CD4-positive, alpha-beta T cell treated with Interferon alpha-2 for 1 hour (primary cell): ENCODE results near the gene LUZP2.

Experiments used
- DNase-seq, 2 donors: peaks; one replicate each; pipeline ENCODE4 v3.0.0-alpha.2; 2020 to 2022

Gene LUZP2

DNA sequence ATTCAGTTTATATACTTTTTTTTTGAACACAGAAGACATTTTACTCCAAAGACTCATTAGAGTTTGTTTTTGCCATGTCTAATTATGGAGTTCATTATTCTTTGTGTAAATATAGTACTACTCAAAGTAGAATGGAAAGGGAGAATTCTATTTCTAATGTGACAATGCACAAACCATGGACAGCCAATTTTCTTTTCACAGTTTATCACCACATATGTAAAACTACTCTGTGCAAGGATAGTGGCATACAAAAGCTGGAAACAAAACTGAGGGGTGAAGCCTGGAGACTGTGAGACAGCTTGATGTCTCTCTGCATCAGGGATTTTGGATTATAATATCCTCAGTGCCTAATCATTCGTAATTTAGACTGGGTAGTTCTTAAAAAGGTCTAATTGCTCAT is 75.5 kb downstream of the LUZP2 start:
- no peak for DNase-seq

DNA sequence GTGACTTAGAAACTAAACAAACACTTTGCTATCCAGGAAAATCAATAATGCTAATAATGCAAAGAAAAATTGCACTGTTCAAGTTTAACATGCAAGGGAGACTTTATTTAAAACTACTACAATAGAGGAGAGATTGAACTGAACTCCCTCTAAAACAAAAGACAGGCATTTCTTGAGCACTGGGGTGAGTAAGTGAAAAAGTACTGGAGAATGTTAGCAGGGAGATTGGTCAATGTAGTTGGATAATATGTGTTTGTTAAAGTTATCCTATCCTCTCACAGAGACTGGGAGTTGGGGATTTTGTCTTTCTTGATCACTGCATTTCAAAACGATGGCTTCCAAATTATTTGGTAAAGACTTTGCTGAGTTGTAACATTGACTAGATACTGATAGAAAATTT is 77.6 kb downstream of the LUZP2 start:
- DNase-seq = no peak

- no peak for DNase-seq
These were observed 78.5 kb downstream of the LUZP2 start for GRCh38 chr11:24575392-24575791.

DNA sequence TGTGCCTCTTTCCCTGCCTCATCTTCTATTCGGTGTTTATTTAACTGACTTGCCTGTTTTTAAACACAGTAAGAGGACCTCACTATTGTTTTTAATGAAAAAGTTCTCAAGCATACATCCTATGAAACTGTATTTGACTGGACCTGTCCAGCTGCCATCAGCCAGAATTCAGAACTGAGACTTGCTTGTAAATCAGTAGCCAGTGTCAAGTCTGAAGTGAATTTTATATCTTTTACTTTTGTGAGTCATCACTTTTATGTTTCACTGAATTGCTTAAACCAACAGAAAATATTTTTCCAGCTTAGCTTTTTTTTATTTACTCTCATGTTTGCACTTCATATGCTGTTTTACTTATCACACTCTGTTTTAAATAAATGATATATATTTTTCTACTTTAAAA is 88.3 kb downstream of the LUZP2 start:
- DNase-seq = no peak

GRCh38 chr11:24587635-24588034 is 90.8 kb downstream of the LUZP2 start:
- no peak for DNase-seq

DNA sequence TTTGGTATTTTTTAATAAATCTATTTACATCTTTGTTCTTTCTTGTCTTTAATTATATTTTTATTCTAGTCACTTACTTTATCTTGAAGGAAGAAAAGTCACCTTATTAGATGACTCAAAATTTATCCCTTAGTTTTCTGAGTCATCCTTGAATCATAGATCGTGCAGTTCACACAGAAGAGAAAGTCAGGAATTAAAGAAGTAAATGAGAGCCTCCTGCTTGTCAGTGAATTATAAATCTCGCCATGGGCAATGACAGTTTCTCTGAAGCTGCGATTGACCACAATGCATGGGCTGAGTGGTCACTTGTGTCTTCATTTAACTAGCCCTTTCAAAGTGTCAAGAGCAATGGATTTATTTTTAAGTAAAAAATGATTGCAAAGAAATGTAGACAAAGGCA is 91.2 kb downstream of the LUZP2 start:
- no peak for DNase-seq

- DNase-seq = no peak
These were observed 92.2 kb downstream of the LUZP2 start for GRCh38 chr11:24589064-24589463.

GRCh38 chr11:24591283-24591682 is 94.4 kb downstream of the LUZP2 start:
- no peak for DNase-seq

GRCh38 chr11:24592360-24592759 is 95.5 kb downstream of the LUZP2 start:
- no peak for DNase-seq

- no peak for DNase-seq
These were observed 96.5 kb downstream of the LUZP2 start for GRCh38 chr11:24593332-24593731.

GRCh38 chr11:24594401-24594800 is 97.5 kb downstream of the LUZP2 start:
- no peak for DNase-seq

DNA sequence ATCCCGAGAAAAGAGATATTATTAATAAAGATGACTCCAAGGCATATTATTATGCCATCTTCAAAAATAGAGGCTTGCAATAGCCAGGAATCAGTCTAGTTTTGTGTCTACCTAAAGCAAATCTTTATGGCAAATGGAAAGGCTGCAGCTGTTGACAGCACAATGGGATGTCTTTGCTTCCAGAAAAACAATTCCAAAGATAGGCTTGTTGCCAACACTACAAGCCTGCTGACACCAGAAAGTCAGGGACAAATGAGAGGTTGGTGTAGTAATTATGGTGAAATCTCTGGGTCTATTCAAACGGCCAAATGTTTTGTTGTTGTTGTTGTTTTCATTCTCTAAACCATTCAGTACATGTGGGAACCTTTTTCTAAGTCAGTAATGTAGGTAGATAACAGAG is 101.8 kb downstream of the LUZP2 start:
- no peak for DNase-seq

DNA sequence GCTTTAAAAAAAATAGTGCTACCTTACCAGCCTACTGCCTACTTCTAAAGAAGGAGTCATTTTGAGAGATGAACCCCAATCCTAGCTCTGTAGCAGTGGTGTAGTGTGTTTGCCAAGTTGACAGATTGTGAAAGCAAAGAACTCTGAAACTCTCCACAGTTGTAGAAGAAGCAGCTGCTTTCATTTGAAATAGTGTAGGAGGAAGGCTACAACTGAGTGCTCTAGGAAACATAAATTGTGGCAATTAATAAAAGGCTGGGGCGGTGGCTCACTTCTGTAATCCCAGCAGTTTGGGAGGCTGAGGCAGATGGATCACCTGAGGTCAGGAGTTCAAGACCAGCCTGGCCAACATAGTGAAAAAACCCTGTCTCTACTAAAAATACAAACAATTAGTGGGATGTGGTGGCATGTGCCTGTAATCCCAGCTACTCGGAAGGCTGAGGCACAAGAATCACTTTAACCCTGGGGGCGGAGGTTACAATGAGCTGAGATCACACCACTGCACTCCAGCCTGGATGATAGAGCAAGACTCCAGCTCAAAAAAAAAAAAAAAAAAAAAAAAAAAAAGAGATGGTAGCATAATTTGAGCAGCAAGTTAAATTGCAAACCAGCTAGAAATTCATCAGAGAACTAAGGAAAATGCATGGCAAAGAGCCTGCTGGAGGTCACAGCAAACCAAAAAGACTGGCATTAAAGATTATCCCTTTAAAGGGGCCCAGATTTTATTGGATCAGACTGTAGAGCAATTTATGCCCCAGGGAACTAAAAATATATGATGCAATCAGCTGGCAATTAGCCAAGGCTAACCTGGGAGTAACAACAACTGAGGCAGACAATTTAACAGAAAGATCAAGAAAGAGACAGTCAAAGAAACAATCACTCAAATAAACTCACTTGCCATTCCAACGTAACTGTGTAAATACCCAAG is 112.6 kb downstream of the LUZP2 start:
- DNase-seq = no peak

DNA sequence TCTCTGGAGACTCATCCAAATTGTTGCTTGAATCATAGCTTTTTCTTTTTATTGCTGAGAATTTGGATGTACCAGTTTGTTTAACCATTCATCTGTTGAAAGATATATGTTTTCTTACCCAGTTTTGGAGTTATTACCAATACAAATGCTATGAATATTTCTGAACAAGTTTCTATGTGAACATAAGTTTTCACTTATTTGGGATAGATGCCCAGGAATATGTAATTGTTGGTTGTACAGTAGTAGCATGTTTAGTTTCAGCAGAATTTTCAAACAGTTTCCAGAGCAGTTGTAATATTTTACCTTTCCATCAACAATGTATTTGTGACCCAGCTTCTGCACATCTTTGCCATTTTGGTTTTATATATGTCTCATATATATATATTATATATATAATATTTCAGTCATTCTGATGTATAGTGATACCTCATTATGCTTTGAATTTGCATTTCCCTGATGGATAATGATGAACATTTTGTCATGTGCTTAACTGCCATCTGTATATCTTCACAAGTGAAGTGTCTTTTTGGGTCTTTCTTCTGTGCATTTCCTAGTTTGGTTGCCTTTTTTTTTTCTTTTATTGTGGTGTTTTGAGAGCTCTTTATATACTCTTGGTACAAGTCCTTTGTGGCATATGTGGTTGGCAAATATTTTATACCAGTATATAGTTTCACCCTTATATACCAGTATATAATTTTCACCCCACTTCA is 118.8 kb downstream of the LUZP2 start:
- DNase-seq = no peak

GRCh38 chr11:24617856-24618255 is 121.0 kb downstream of the LUZP2 start:
- DNase-seq = no peak

DNA sequence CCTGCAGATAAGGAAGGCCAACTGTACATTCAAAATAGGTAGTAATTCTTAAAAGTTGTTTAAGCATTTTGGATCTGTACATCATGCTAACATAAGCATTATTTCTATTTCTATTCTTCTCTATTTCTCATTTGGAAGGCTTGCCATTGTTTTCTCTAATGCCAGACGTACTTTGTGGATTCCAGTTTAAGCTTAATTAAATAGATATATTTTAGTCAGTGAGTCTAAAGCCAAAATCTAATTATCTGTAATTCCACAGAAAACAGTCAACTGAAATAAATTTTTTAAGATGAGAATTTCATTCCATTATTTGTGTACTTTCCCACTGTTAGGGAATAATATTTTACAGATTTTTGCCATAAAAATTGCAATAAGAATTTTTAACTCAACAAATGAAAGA is 123.0 kb downstream of the LUZP2 start:
- no peak for DNase-seq

- no peak for DNase-seq
These were observed 125.4 kb downstream of the LUZP2 start for GRCh38 chr11:24622262-24622661.

DNA sequence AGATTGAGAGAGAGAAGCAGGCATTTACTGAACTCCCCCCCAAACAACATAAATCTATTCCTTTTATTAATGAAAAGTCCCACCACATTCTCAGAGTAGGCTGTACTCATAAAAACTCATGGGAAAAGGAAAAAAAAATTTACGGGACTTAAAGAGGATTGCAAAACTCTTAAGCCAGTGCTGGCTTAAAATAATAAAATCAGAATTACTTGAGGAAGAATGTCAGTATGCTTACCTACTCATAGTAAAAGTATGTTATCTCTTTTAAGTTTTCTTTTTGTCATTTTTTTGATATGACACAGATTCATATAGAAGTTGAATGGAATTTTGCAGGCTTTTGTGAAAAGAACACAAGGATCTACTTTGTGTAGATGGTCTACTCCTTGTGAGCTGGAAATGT is 126.3 kb downstream of the LUZP2 start:
- no peak for DNase-seq

GRCh38 chr11:24624432-24624831 is 127.6 kb downstream of the LUZP2 start:
- no peak for DNase-seq

DNA sequence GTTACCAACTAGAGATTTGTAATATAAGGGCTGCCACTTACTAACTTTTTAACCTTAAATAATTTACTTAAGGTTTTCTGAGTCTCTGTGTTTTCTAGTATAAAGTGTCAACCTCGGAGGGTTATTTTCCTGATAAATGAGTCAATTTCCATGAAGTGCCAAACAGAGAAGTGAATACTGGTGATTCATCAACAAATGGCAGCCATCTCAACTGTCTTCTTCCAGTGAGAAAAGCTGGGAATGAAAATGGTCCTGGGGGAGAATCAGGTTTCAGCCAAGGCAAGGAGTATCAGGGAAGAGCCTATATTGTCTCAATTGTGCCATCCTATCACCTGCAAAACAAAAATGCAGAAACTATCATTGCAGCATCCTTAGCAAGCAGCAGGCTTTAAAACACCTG is 129.1 kb downstream of the LUZP2 start:
- DNase-seq = no peak

- DNase-seq = no peak
These were observed 131.4 kb downstream of the LUZP2 start for GRCh38 chr11:24628224-24628776.

DNA sequence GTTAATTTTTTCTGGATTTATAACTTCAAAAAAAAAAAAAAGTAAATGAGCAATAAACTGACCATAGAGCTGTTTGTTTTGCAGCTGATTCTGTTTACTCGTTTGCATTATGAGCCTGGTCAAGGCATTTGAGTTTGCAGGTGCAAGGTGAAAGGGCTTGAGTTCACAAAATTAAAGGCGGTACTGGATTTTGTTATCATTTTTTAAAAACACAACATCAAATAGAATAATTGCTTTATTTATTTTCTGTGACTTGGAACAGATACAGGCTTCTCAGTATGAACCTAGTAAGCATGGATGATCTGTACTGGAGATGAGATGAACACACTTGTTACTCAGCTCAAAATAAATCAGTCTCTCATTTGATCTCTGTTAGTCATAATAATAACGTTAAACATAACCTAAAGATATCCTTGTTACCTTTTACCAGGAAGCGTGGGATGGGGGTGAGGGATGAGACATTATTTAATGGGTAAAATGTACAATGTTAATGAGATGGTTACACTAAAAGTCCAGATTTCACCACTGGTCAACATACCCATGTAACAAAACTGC is 137.8 kb downstream of the LUZP2 start:
- no peak for DNase-seq

DNA sequence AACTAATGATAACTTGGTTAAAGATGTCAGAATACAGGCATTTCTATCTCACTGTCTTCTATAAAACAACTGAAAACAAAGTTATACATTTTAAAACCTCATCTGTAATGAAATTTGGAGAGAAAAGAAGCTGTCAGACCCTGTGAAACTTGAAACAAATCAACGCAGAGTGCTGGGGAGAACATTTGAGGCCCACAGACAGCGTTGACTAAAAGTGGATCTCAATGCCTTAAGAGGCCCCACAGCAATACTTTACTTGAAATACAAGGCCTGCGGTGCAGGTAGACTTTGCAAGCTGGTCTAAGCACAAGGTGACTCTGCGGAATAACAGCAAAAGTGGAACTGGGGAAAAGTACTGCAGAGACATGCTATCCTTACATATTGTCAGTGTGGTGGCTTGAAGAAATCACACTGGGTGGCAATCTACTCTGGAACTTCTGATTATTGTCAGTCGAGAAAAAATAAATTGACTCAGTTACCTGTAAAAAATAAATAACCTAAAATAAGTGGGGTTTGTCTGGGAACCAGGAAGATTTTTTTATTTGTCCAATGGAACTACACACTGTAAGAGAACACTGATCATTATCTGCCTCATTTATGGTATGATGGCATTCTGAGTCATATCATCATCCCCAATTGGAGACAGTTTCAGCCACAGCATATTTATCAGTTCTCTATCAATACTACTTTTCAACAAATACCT is 138.9 kb downstream of the LUZP2 start:
- DNase-seq = no peak
